NCI-H1092 treated with DMSO at 0.1 percent for 48 hours (cell line): ENCODE measurements around the gene PEX10.

ENCODE experiments used
- DNase-seq: peaks from one replicate; lab custom pipeline; 2025; lab: John Stamatoyannopoulos, UW

The PEX10 gene

GRCh38 chr1:2422523-2422922 is 10.2 kb upstream of the PEX10 start:
- no peak for DNase-seq

- no peak for DNase-seq
Measured at GRCh38 chr1:2419416-2419815, 7.1 kb upstream of the PEX10 start.

GRCh38 chr1:2418791-2419320 is 6.5 kb upstream of the PEX10 start:
- DNase-seq = no peak

DNA sequence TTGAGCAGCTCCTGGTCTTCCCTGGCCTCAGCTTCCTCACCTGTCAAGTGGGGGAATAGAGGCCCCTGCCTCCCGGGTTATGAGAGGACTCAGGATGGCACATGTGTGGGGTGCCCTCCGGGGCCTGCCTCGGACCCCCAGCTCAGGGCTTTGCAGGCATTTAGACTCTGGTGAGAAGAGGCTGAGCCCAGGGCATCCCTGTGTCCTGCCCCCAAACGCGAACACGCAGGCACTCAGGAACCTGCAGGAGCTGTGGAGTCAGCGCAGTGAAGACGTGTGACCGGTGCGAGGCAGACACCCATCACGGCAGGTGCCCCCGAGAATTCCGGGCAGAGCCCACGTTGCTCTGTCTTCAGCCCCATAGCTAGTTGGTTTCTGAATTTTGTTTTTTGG is 5.5 kb upstream of the PEX10 start:
- no peak for DNase-seq

DNA sequence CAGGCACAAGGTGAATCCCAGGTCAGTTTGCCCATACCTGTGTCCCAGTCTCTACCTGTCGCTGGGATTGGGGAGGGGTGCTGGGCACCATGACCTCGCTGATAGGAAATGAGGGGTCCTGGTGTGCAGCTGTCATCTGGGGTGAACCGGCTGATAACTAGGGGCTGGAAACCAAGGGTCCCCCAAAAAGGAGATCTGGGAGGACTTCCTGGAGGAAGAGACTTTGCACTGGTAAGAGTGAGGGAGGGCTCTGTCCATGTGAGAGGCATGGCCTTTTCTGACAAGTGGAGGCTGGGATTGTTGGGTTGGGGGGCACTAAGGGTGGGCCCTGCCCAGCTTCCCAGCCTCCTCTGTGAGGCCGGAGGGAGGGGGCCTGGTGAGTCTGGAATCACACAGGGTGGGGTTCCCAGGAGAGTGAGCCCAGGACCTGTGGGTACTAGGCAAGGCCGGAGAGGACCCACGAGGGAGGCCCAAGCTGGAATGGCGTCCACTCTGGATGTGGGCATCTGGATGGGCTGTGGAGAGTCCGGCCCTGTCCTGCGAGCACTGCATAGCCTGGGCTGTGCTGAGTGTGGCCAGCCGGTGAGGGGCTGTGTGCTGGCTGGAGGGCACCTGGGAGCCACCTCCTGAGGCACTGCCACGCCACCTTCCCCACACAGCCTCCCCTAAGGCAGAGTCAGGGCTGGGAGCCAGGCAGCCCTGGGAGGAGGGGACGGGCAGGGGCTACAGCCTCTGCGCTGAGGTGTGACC is 4.9 kb upstream of the PEX10 start:
- no peak for DNase-seq

DNA sequence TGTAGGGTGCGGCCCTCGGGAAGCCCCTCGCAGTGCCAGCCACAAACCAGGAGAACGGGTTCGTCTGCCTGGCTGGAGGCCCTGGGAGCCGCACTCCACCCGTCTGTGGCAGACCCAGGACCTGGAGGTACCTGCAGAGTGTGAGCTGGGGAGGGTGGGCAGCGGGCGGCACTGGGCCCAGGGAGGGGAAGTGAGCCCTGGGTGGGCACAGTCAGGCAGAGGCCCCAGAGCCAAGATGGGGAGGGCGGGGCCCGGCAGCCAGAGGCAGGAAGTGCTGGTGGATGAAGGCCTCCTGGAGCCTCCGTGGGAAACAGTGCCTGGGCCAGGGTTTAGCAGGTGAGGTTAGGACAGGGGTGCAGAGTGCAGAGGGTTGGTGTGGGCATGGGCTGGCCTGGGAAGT is 4.0 kb upstream of the PEX10 start:
- no peak for DNase-seq

DNA sequence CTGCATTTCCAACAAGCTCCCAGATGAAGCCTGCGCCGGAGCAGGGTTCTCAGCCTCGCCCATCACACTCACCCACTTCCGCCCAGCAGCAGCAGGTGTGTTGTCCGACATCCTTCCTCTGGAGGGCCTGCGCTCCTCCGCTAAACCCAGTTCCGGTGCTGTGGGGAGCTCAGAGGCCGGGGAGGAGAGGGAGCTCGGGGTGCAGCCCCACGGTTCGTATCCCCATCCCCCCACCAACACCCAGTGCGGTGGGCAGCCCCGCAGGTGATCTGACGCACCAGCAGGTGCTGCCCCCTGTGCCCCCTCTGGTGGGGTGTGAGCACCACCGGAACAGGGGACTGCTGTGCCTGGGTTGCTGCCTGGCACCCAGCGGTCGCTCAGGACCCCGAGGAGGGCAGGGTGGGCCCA is 3.4 kb upstream of the PEX10 start:
- no peak for DNase-seq

DNA sequence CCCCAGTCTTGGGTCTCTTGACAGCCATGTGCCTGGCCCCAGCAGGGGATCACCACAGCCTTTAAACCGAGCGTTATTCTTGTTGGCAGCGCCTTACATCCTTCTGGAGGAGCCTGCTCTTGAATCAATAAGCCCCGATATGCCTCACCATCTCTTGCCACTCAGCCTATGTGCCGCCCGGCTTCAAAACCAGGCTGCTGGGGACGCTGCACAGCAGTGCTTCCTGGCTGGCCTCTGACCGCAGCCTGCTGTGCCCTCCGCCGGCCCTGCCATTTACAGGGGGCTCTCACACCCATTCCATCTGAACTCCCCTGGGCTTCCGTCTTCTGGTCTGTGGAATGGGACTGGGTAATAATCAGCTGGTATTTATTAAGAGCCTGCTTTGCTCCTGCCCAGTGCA is 3.0 kb upstream of the PEX10 start:
- no peak for DNase-seq

DNA sequence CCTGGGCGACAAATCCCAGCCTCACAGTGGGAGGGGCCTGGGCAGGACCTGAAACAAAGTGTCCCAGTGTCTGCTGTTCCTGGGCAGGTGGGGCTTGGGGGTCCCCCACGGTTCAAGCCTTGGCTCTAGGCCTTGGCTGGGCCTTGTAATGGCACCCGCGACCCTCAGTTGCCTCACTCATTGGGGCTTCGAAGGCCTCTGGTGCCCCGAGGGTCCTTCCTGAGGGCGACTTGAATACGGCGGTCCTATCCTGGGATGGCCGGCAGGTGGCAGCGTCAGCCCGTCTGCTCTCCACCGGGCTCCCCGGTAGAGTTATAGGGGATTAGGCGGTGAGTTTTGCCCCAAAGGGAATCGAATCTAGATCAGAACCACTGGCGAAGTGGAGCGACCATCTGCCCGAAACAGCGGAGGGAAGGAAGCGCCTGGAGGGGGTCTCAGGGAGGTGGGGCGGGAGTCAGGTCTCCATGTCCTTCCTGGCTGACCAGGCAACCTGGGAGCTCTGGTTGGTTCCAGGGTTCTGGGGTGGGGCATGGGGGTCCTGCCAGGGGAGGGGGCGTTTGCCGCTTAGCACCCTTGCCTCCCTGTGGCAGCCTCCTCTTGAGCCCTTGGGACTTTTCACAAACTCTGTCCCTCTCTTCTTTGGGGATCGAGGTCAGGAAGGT is 2.1 kb upstream of the PEX10 start:
- DNase-seq = peak; percentile 16

DNA sequence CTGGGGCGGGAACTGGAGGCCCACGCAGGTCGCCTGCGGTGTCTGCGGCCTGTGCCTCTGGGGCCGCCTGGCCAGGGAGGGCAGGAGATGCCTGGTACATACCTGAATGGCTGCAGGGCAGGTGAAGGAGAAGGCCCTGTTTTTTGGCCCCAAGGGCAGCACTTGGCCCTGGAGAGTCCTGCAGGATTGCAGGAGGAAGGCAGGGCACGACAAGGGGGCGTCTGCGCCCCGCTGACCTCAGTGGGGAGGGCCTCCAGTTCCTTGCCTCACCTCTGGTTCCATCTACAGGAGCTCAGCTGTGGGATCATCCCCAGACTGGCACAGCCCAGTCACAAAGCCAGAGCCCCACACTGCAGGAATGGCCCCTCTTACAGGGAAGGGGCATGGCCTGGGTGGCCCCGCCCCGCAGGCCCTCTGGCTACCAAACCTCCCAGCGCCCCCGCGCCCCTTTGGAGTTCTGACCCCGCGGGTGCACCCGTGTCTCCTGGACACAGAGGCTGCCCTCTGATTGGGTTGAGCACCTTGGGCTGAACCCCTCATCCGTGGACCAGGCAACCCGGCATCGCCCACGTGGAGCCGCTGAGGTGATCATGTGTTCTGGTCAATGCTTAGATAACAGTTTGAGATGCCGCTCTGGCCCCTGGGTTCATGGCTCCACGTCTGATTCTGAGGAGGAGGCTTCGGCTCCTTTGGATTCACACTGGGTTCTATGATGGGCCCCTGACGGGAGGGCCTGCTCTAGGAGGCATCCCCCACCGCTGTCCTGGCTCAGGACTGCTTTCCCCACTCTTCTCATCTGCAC is 1.3 kb upstream of the PEX10 start:
- no peak for DNase-seq

- DNase-seq = no peak
Measured at GRCh38 chr1:2412773-2413494, 570 bp upstream of the PEX10 start.

- DNase-seq = no peak
Measured at GRCh38 chr1:2411801-2412394, 466 bp downstream of the PEX10 start.

- no peak for DNase-seq
Measured at GRCh38 chr1:2409745-2410144, 2.6 kb downstream of the PEX10 start.

DNA sequence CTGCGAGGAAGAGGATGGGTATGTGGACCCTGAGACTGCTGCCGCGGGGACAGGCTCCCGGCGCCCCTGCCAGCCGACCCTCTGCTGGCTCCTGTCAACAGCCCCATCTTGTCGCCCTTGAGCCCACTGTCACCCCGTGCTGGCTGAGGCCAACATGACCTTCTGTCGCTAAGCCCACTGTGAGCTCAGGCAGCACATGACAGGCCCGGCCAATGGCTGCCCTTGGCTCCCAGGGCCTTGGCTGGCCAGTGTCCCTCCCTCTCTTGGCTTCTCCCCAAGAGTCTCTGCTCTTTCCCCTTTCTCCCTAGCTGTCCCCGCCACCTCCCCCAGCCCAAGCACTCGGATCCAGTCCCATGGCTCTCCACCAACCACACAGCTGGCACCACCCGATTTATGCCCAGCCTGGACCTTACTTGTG is 3.5 kb downstream of the PEX10 start:
- DNase-seq = no peak

DNA sequence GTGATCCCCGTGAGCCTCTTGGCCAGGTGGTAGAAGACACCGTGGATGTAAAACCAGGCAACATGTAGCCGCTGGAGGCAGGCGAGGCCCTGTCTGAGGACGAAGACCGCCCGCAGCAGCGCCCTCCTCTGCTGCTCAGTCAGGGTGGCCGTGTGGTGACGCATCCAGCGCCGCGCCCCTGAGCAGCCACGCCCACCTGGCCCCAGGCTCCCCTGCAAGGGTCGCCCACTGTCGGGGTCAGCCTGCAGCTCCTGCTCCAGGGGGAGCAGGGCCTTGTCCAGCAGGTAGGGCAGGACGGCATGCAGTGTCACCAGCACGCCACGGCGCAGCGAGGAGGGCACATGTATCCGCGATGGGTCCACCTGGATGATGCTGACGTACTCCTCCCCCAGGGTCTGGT is 3.9 kb downstream of the PEX10 start:
- DNase-seq = no peak

DNA sequence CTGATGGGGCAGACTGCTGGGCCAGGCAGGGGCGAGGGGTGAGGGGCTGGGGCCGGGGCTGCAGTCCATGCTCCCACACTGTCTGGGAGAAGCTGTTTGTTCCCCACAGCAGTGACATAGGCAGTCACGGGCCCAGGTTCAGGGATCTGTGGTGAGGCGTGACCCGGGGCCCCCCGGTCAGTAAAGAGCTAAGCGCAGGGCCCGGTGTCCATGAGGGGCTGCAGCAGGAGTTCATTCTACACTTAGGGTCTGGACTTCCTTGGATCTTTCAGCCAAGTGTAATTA is 4.4 kb downstream of the PEX10 start:
- DNase-seq = no peak

GRCh38 chr1:2407166-2407990 is 5.0 kb downstream of the PEX10 start:
- no peak for DNase-seq

DNA sequence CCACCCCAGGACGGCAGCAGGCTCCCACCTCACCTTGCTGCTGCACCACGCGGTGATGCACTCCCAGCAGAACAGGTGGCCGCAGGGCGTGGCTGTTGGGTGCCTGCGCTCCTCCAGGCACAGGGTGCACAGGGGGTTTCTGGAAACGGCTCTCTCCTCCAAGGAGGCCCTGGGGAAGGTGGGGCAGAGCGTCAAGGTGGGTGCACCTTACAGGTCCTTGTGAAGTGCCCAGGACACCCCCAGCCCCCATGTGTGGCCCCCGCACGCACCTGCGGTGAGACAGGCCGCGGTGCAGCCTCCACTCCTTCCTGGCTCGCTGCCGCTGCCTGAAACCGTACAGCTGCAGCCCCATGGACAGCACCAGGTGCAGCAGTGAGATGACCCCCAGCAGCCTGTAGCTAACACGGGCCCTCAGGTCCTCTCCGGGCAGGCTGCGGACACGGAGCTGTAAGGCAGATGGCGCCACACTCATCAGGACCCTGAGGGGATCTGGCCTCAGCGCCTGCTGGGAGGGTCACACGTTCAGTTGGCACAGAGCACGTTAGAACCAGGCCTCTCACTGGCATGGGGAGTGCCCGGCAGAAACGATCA is 5.8 kb downstream of the PEX10 start:
- DNase-seq = no peak

DNA sequence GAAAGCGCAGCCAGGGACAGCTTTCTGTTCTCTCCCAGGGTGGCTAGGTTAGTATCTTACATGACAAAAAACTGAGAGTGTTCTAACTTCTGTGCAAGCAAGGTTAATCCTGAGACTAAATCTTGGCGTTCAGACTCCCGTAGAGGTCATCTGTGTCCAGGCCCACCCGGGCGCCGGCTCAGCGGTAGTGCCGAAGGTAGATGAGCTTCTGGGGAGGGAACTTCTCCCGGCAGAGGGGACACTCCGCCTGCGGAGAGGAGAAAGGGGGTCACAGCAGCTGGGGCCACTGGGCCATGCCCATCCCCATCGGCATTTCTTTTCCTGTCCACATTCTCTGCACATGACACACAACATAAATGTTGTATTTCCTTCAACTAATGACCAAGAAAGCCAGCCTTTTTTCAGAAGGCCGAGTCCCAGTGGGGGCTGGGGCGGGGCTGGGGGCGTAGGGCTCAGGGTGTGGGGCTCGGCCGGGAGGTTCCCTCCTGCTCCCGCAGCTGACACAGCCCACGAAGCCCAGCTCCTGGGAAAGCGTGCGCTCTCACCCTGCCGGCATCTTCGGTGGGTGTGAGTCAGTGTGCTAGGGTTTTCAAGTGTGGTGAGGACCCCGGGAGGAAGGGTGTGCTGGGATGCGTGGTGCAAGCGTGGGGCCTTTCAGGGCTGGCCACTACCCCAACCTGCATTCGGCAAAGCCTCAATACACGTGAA is 6.6 kb downstream of the PEX10 start:
- DNase-seq = no peak

DNA sequence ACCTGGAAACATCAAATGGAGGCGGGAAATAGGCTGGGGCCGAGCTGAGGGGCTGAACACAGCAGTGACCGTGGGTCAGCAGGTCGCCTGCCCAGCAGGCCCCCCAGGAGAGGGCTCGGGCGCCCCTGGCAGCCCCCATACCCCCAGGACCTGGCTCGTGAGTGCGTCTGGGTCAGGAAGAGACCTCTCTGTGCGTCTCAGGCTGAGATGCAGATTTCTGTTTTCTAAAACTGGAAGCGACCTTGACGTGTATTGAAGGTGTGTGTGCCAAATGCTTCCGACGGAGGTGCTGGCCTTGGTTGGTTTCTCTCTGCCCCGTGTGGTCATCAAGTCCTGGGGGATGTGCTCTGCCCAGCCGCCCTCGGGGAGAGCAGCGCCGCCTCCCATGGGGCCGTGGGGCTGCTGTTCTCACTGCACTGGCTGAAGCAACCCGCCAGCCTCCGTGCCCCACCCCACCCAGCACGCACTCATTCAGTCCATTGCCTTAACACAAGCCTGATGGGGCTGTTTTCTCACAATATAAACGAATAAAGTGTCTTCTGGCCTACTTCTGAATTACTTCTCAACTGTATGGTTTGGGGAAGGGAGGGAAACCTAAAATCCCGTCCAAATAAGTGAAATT is 7.4 kb downstream of the PEX10 start:
- DNase-seq = no peak
